HEK293 (cell line): ENCODE data around the gene PRKAG2.

Experiments
- GFI1B ChIP-seq: fragments of 450-650 bp; formaldehyde crosslinking; IDR thresholded peaks from 2 replicates; pipeline ENCODE4 v1.5.1; 2016; ENCODE audit warnings: missing biosample characterization, missing genetic modification characterization
- GLIS1 ChIP-seq: fragments of 450-650 bp; formaldehyde crosslinking; IDR thresholded peaks from 2 replicates; pipeline ENCODE4 v1.5.1; 2016; ENCODE audit warnings: missing biosample characterization, missing genetic modification characterization
- KLF8 ChIP-seq: fragments of 450-650 bp; formaldehyde crosslinking; IDR thresholded peaks from 2 replicates; pipeline ENCODE4 v1.5.1; 2016; ENCODE audit warnings: missing biosample characterization, missing genetic modification characterization
- SETDB1 ChIP-seq: IDR thresholded peaks from one replicate; pipeline ENCODE4 v1.6.1; 2017; ENCODE audit warnings: mild to moderate bottlenecking, low read length, moderate library complexity, mixed read lengths; ENCODE audit not compliant: insufficient read length
- ZBTB17 ChIP-seq: fragments of 450-650 bp; formaldehyde crosslinking; IDR thresholded peaks from 2 replicates; pipeline ENCODE4 v1.5.1; 2016; ENCODE audit warnings: missing biosample characterization, missing genetic modification characterization
- ZBTB20 ChIP-seq: fragments of 450-650 bp; formaldehyde crosslinking; IDR thresholded peaks from 2 replicates; pipeline ENCODE4 v1.5.1; 2016; ENCODE audit warnings: missing biosample characterization, missing genetic modification characterization
- ZFP3 ChIP-seq: fragments of 450-650 bp; formaldehyde crosslinking; IDR thresholded peaks from 2 replicates; pipeline ENCODE4 v1.5.1; 2016; ENCODE audit warnings: low read depth, missing biosample characterization, missing genetic modification characterization
- ZFP41 ChIP-seq: fragments of 450-650 bp; formaldehyde crosslinking; IDR thresholded peaks from 2 replicates; pipeline ENCODE4 v1.5.1; 2016; ENCODE audit warnings: missing biosample characterization, missing genetic modification characterization, borderline replicate concordance
- ZNF146 ChIP-seq: fragments of 450-650 bp; formaldehyde crosslinking; IDR thresholded peaks from 2 replicates; pipeline ENCODE4 v1.5.1; 2016; ENCODE audit warnings: missing biosample characterization, missing genetic modification characterization
- ZNF16 ChIP-seq: fragments of 450-650 bp; formaldehyde crosslinking; IDR thresholded peaks from 2 replicates; pipeline ENCODE4 v1.5.1; 2016; ENCODE audit warnings: low read depth, missing biosample characterization, missing genetic modification characterization
- ZNF175 ChIP-seq: fragments of 450-650 bp; formaldehyde crosslinking; IDR thresholded peaks from 2 replicates; pipeline ENCODE4 v1.5.1; 2016; ENCODE audit warnings: missing biosample characterization, missing genetic modification characterization
- ZNF19 ChIP-seq: fragments of 450-650 bp; formaldehyde crosslinking; IDR thresholded peaks from 2 replicates; pipeline ENCODE4; 2016; ENCODE audit warnings: missing biosample characterization, missing genetic modification characterization, low read depth
- ZNF2 ChIP-seq: fragments of 450-650 bp; formaldehyde crosslinking; IDR thresholded peaks from 2 replicates; pipeline ENCODE4 v1.5.1; 2016; ENCODE audit warnings: missing biosample characterization, missing genetic modification characterization
- ZNF202 ChIP-seq: fragments of 450-650 bp; formaldehyde crosslinking; IDR thresholded peaks from 2 replicates; pipeline ENCODE4 v1.5.1; 2016; ENCODE audit warnings: missing biosample characterization, missing genetic modification characterization, borderline replicate concordance
- ZNF214 ChIP-seq: fragments of 450-650 bp; formaldehyde crosslinking; IDR thresholded peaks from 2 replicates; pipeline ENCODE4 v1.5.1; 2017; ENCODE audit warnings: missing biosample characterization, mild to moderate bottlenecking, missing genetic modification characterization, borderline replicate concordance
- ZNF324 ChIP-seq: fragments of 450-650 bp; formaldehyde crosslinking; IDR thresholded peaks from 2 replicates; pipeline ENCODE4 v1.5.1; 2016; ENCODE audit warnings: missing biosample characterization, missing genetic modification characterization
- ZNF354C ChIP-seq: fragments of 450-650 bp; formaldehyde crosslinking; IDR thresholded peaks from 2 replicates; pipeline ENCODE4 v1.5.1; 2016; ENCODE audit warnings: missing biosample characterization, missing genetic modification characterization, low read depth, borderline replicate concordance
- ZNF423 ChIP-seq: fragments of 450-650 bp; formaldehyde crosslinking; IDR thresholded peaks from 2 replicates; pipeline ENCODE4 v1.5.1; 2016; ENCODE audit warnings: missing biosample characterization, missing genetic modification characterization
- ZNF501 ChIP-seq: fragments of 450-650 bp; formaldehyde crosslinking; IDR thresholded peaks from 2 replicates; pipeline ENCODE4 v1.5.1; 2016; ENCODE audit warnings: missing biosample characterization, missing genetic modification characterization
- ZNF561 ChIP-seq: fragments of 450-650 bp; IDR thresholded peaks from 2 replicates; pipeline ENCODE4 v1.5.1; 2018; ENCODE audit warnings: missing biosample characterization, missing genetic modification characterization, borderline replicate concordance
- ZNF623 ChIP-seq: fragments of 450-650 bp; formaldehyde crosslinking; IDR thresholded peaks from 2 replicates; pipeline ENCODE4 v1.5.1; 2016; ENCODE audit warnings: missing biosample characterization, missing genetic modification characterization
- ZNF629 ChIP-seq: fragments of 450-650 bp; formaldehyde crosslinking; IDR thresholded peaks from 2 replicates; pipeline ENCODE4 v1.5.1; 2017; ENCODE audit warnings: missing biosample characterization, missing genetic modification characterization
- ZNF664 ChIP-seq: fragments of 450-650 bp; formaldehyde crosslinking; IDR thresholded peaks from 2 replicates; pipeline ENCODE4 v1.5.1; 2016; ENCODE audit warnings: missing biosample characterization, missing genetic modification characterization
- ZNF701 ChIP-seq: fragments of 450-650 bp; formaldehyde crosslinking; IDR thresholded peaks from 2 replicates; pipeline ENCODE4 v1.5.1; 2016; ENCODE audit warnings: missing biosample characterization, missing genetic modification characterization
- ZNF707 ChIP-seq: fragments of 450-650 bp; formaldehyde crosslinking; IDR thresholded peaks from 2 replicates; pipeline ENCODE4 v1.5.1; 2016; ENCODE audit warnings: missing biosample characterization, missing genetic modification characterization
- TF ChIP-seq, protein P1 (sequence below): fragments of 450-650 bp; formaldehyde crosslinking; IDR thresholded peaks from 2 replicates; pipeline ENCODE4 v1.5.1; 2016; ENCODE audit warnings: missing biosample characterization, missing genetic modification characterization
- TF ChIP-seq, protein P2 (sequence below): fragments of 450-650 bp; formaldehyde crosslinking; IDR thresholded peaks from 2 replicates; pipeline ENCODE4 v1.5.1; 2016; ENCODE audit warnings: missing biosample characterization, missing genetic modification characterization
- TF ChIP-seq, protein P3 (sequence below): fragments of 450-650 bp; IDR thresholded peaks from 2 replicates; pipeline ENCODE4 v1.5.1; 2018; ENCODE audit warnings: missing biosample characterization, missing genetic modification characterization
- TF ChIP-seq, protein P4 (sequence below): fragments of 450-650 bp; formaldehyde crosslinking; IDR thresholded peaks from 2 replicates; pipeline ENCODE4 v1.5.1; 2017; ENCODE audit warnings: missing biosample characterization, missing genetic modification characterization
- TF ChIP-seq, protein P5 (sequence below): fragments of 450-650 bp; formaldehyde crosslinking; optimal IDR thresholded peaks from 2 replicates; pipeline ENCODE3; 2016; ENCODE audit warnings: missing biosample characterization, mild to moderate bottlenecking, missing genetic modification characterization

PRKAG2 gene

DNA sequence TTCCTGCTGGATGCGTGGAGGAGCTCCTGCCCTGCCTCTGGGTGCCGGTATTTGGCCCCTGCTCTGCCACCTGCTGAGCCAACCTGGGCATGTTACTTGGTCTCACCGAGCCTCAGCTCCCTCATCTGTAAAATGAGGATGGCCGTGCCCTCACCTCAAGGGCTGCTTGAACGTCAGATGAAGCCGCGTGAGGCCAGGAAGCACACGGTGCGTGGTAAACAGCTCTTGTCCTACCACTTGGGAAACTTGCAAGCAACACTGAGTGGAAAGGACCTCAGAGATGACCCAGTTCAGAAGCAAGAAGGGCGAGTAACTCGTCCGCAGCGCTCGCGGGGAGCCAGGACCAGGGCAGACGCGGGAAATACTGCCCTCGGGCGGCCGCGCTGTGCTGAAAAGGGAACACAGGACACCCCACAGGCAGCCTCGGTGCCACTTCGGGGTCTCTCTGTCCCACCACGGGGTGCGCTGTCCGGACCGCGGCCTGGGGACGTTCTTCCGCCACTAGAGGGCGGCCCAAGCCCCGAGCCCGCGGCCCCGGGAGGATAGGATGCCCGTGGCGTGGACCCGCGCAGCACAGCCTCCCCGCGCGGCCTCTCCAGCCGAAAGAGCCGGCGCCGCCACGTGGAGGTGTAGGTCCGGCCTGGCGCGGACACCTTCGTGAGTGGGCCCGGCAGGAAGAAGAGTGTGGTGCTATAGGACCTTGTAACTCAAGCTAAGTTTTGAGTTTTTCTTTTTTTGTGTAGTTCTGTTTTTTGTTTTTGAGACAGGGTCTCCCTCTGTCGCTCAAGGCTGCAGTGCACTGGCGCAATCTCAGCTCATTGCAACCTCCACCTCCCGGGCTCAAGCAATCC lies 94.1 kb downstream of the PRKAG2 start (continued):
- TF ChIP-seq ZNF2 (tag by site-specific recombination) (peak; percentile 84; the same call in 1 of the 2 replicates), ZFP3 (no peak), ZNF202 (no peak), ZNF214 (no peak), ZFP41 (tag by site-specific recombination) (no peak), SETDB1 (no peak), ZNF423 (tag by site-specific recombination) (no peak), GFI1B (no peak), ZNF175 (no peak), ZNF707 (no peak), ZNF16 (tag by site-specific recombination) (no peak), GLIS1 (tag by site-specific recombination) (peak; percentile 47; the same call in 1 of the 2 replicates), ZNF664 (no peak), ZNF623 (tag by site-specific recombination) (peak; percentile 5; the same call in 1 of the 2 replicates), ZNF354C (tag by site-specific recombination) (no peak), ZNF701 (tag by site-specific recombination) (no peak), ZNF501 (tag by site-specific recombination) (peak; percentile 95), ZNF629 (no peak; the same call in 1 of the 2 replicates), ZNF324 (tag by site-specific recombination) (peak; percentile 54; the same call in 1 of the 2 replicates), ZBTB20 (tag by site-specific recombination) (no peak; the same call in 1 of the 2 replicates), KLF8 (tag by site-specific recombination) (no peak), ZBTB17 (tag by site-specific recombination) (peak; percentile 57), ZNF19 (tag by site-specific recombination) (no peak), ZNF561 (tag by site-specific recombination) (peak; percentile 91), ZNF146 (tag by site-specific recombination) (no peak)
- TF ChIP-seq, protein P1, sequence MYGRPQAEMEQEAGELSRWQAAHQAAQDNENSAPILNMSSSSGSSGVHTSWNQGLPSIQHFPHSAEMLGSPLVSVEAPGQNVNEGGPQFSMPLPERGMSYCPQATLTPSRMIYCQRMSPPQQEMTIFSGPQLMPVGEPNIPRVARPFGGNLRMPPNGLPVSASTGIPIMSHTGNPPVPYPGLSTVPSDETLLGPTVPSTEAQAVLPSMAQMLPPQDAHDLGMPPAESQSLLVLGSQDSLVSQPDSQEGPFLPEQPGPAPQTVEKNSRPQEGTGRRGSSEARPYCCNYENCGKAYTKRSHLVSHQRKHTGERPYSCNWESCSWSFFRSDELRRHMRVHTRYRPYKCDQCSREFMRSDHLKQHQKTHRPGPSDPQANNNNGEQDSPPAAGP, result no peak
- TF ChIP-seq, protein P2, sequence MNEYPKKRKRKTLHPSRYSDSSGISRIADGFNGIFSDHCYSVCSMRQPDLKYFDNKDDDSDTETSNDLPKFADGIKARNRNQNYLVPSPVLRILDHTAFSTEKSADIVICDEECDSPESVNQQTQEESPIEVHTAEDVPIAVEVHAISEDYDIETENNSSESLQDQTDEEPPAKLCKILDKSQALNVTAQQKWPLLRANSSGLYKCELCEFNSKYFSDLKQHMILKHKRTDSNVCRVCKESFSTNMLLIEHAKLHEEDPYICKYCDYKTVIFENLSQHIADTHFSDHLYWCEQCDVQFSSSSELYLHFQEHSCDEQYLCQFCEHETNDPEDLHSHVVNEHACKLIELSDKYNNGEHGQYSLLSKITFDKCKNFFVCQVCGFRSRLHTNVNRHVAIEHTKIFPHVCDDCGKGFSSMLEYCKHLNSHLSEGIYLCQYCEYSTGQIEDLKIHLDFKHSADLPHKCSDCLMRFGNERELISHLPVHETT (tag by site-specific recombination), result no peak
- TF ChIP-seq, protein P3, sequence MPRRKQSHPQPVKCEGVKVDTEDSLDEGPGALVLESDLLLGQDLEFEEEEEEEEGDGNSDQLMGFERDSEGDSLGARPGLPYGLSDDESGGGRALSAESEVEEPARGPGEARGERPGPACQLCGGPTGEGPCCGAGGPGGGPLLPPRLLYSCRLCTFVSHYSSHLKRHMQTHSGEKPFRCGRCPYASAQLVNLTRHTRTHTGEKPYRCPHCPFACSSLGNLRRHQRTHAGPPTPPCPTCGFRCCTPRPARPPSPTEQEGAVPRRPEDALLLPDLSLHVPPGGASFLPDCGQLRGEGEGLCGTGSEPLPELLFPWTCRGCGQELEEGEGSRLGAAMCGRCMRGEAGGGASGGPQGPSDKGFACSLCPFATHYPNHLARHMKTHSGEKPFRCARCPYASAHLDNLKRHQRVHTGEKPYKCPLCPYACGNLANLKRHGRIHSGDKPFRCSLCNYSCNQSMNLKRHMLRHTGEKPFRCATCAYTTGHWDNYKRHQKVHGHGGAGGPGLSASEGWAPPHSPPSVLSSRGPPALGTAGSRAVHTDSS (tag by site-specific recombination), result no peak
- TF ChIP-seq, protein P4, sequence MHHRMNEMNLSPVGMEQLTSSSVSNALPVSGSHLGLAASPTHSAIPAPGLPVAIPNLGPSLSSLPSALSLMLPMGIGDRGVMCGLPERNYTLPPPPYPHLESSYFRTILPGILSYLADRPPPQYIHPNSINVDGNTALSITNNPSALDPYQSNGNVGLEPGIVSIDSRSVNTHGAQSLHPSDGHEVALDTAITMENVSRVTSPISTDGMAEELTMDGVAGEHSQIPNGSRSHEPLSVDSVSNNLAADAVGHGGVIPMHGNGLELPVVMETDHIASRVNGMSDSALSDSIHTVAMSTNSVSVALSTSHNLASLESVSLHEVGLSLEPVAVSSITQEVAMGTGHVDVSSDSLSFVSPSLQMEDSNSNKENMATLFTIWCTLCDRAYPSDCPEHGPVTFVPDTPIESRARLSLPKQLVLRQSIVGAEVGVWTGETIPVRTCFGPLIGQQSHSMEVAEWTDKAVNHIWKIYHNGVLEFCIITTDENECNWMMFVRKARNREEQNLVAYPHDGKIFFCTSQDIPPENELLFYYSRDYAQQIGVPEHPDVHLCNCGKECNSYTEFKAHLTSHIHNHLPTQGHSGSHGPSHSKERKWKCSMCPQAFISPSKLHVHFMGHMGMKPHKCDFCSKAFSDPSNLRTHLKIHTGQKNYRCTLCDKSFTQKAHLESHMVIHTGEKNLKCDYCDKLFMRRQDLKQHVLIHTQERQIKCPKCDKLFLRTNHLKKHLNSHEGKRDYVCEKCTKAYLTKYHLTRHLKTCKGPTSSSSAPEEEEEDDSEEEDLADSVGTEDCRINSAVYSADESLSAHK (tag by site-specific recombination), result peak; percentile 21; the same call in 1 of the 2 replicates
- TF ChIP-seq, protein P5, sequence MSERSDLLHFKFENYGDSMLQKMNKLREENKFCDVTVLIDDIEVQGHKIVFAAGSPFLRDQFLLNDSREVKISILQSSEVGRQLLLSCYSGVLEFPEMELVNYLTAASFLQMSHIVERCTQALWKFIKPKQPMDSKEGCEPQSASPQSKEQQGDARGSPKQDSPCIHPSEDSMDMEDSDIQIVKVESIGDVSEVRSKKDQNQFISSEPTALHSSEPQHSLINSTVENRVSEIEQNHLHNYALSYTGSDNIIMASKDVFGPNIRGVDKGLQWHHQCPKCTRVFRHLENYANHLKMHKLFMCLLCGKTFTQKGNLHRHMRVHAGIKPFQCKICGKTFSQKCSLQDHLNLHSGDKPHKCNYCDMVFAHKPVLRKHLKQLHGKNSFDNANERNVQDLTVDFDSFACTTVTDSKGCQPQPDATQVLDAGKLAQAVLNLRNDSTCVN, result peak; percentile 86
